IMR-90 (cell line): ENCODE measurements around the gene MAP4. TPM values are rescaled to one million over a fixed set of nuclear protein-coding genes. Genes with fewer than 3 reads are reported as not detected.

ENCODE experiments used
- ATAC-seq: fragments of 200-7000 bp; cut with Tn5 transposase; 2 replicates; pipeline ENCODE4 v1.9.1; 2020; ENCODE audit warnings: low read depth, mild to moderate bottlenecking, moderate library complexity
- BruUV-seq: library from RNA; stranded (reverse); fragments of 400-500 nt; replicated peaks from 2 replicates; lab custom pipeline; 2021; lab: Mats Ljungman, UMichigan
- CTCF ChIA-PET: fragments of 300-600 bp; formaldehyde crosslinking; extraction: SDS; loops from one replicate; lab custom pipeline; 2021; ENCODE audit warnings: antibody characterized with exemption; lab: Yijun Ruan, JAX
- POLR2A ChIA-PET: fragments of 300-600 bp; sonication (Branson Sonifier 250); formaldehyde crosslinking; loops from one replicate; lab custom pipeline; 2022; ENCODE audit warnings: antibody characterized with exemption; ENCODE audit not compliant: unreplicated experiment; lab: Charles Lee
- DNase-seq: peaks from one replicate; pipeline ENCODE4 v3.0.0; 2013
- H2AFZ ChIP-seq: replicated peaks from 2 replicates; pipeline ENCODE3; 2013; ENCODE audit warnings: low read length, mild to moderate bottlenecking; ENCODE audit not compliant: poor library complexity
- H2AK5ac ChIP-seq: 2 replicates; pipeline ENCODE4 v1.6.1; 2013; ENCODE audit warnings: low read depth, low read length, inconsistent platforms
- H2AK9ac ChIP-seq: replicated peaks from 2 replicates; pipeline ENCODE3; 2013; ENCODE audit warnings: mild to moderate bottlenecking, low read depth, low read length, moderate library complexity; ENCODE audit not compliant: poor library complexity
- H2BK120ac ChIP-seq: 2 replicates; pipeline ENCODE4 v1.6.1; 2013; ENCODE audit warnings: low read depth, low read length, inconsistent platforms
- H2BK15ac ChIP-seq: 3 replicates; pipeline ENCODE4 v1.6.1; 2013; ENCODE audit warnings: low read depth, low read length, inconsistent platforms
- H2BK20ac ChIP-seq: 2 replicates; pipeline ENCODE4 v1.6.1; 2013; ENCODE audit warnings: low read depth, mild to moderate bottlenecking, inconsistent platforms, low read length, moderate library complexity
- H2BK5ac ChIP-seq: 2 replicates; pipeline ENCODE4 v1.6.1; 2013; ENCODE audit warnings: mild to moderate bottlenecking, low read depth, low read length, inconsistent platforms; ENCODE audit not compliant: poor library complexity, severe bottlenecking
- H3K14ac ChIP-seq: replicated peaks from 2 replicates; pipeline ENCODE4 v1.6.1; 2013; ENCODE audit warnings: low read depth, low read length, inconsistent platforms
- H3K18ac ChIP-seq: 2 replicates; pipeline ENCODE4 v1.6.1; 2013; ENCODE audit warnings: low read depth, low read length, control low read depth
- H3K23ac ChIP-seq: 2 replicates; pipeline ENCODE4 v1.6.1; 2013; ENCODE audit warnings: low read depth, low read length, inconsistent platforms
- H3K27ac ChIP-seq: 2 replicates; pipeline ENCODE4 v1.5.1; 2013; ENCODE audit warnings: mild to moderate bottlenecking, control low read depth, low read length; ENCODE audit not compliant: insufficient read depth
- H3K27me3 ChIP-seq: 2 replicates; pipeline ENCODE4 v1.6.1; 2013; ENCODE audit warnings: low read length; ENCODE audit not compliant: control insufficient read depth, insufficient read depth
- H3K36me3 ChIP-seq: 2 replicates; pipeline ENCODE4 v1.6.1; 2013; ENCODE audit warnings: low read length, mixed read lengths; ENCODE audit not compliant: control insufficient read depth, insufficient read depth
- H3K4ac ChIP-seq: 2 replicates; pipeline ENCODE4 v1.6.1; 2013; ENCODE audit warnings: low read depth, low read length, inconsistent platforms
- H3K4me1 ChIP-seq: 2 replicates; pipeline ENCODE4 v1.6.1; 2013; ENCODE audit warnings: low read length, mixed read lengths; ENCODE audit not compliant: control insufficient read depth, insufficient read depth
- H3K4me2 ChIP-seq: 2 replicates; pipeline ENCODE4 v1.6.1; 2013; ENCODE audit warnings: low read depth, mild to moderate bottlenecking, control low read depth, low read length, moderate library complexity
- H3K4me3 ChIP-seq: 2 replicates; pipeline ENCODE4 v1.5.1; 2013; ENCODE audit warnings: low read depth, mild to moderate bottlenecking, control low read depth, low read length, moderate library complexity; ENCODE audit not compliant: insufficient read depth
- H3K56ac ChIP-seq: 2 replicates; pipeline ENCODE4 v1.6.1; 2013; ENCODE audit warnings: low read length, inconsistent platforms; ENCODE audit not compliant: insufficient read depth; ENCODE audit errors: extremely low read depth
- H3K79me1 ChIP-seq, 2 experiments: 2 replicates each; pipeline ENCODE4 v1.6.1; 2013; ENCODE audit warnings: low read length in 2 of 2, inconsistent platforms in 1 of 2, low read depth in 1 of 2
- H3K9ac ChIP-seq: 2 replicates; pipeline ENCODE4 v1.6.1; 2013; ENCODE audit warnings: low read depth, low read length, control low read depth
- H3K9me1 ChIP-seq: 2 replicates; pipeline ENCODE4 v1.6.1; 2013; ENCODE audit warnings: low read length, inconsistent platforms; ENCODE audit not compliant: insufficient read depth
- H3K9me3 ChIP-seq: 2 replicates; pipeline ENCODE4 v1.6.1; 2013; ENCODE audit warnings: low read length; ENCODE audit not compliant: control insufficient read depth, insufficient read depth
- H4K20me1 ChIP-seq: 2 replicates; pipeline ENCODE4 v1.6.1; 2013; ENCODE audit warnings: low read length, inconsistent platforms; ENCODE audit not compliant: insufficient read depth
- H4K5ac ChIP-seq: 2 replicates; pipeline ENCODE4 v1.6.1; 2013; ENCODE audit warnings: mild to moderate bottlenecking, low read depth, low read length, control low read depth
- H4K8ac ChIP-seq, 2 experiments: 2 replicates each; pipeline ENCODE4 v1.6.1; 2013; ENCODE audit warnings: low read depth in 2 of 2, low read length in 2 of 2, control low read depth in 1 of 2, inconsistent platforms in 1 of 2
- H4K91ac ChIP-seq: 2 replicates; pipeline ENCODE4 v1.6.1; 2013; ENCODE audit warnings: low read depth, low read length, inconsistent platforms; ENCODE audit not compliant: insufficient read depth
- BHLHE40 ChIP-seq: fragments of 150-350 bp; IDR thresholded peaks from 2 replicates; pipeline ENCODE4 v1.6.1; 2016; ENCODE audit warnings: mild to moderate bottlenecking, low read depth, low read length
- ELK1 ChIP-seq: fragments of 150-350 bp; IDR thresholded peaks from 2 replicates; pipeline ENCODE4 v1.6.1; 2016; ENCODE audit warnings: low read depth, mild to moderate bottlenecking, low read length, moderate library complexity, borderline replicate concordance
- NFE2L2 ChIP-seq: fragments of 150-350 bp; IDR thresholded peaks from 2 replicates; pipeline ENCODE4 v1.6.1; 2016; ENCODE audit warnings: low read depth, mild to moderate bottlenecking, low read length
- POLR2A ChIP-seq: IDR thresholded peaks from 2 replicates; pipeline ENCODE4 v1.6.1; 2012; ENCODE audit warnings: mild to moderate bottlenecking, low read depth, low read length
- WGBS, 2 experiments: methylation state at CpG; one replicate each; pipeline versions ENCODE4 v1.1.5 to v1.1.7; 2013; ENCODE audit warnings: missing lambda C conversion rate in 2 of 2; ENCODE audit not compliant: insufficient read length in 1 of 2; ENCODE audit errors: extremely low coverage in 2 of 2; 5-methylcytosine and 5-hydroxymethylcytosine counted together
- dilution Hi-C: fragments of 300-500 bp; cut with HindIII; formaldehyde crosslinking; loops from one replicate; pipeline ENCODE4 v1.14.3; 2018; ENCODE audit warnings: low sequenced_read_pairs; ENCODE audit not compliant: unreplicated experiment
- in situ Hi-C: fragments of 300-500 bp; cut with MboI; formaldehyde crosslinking; loops from 3 replicates; pipeline ENCODE4 v1.14.3; 2019; ENCODE audit warnings: low sequenced_read_pairs, inconsistent platforms, mixed read lengths
- intact Hi-C: fragments of 100-400 bp; cut with micrococcal nuclease; formaldehyde crosslinking; loops from 2 replicates; pipeline ENCODE4 v1.10.0; 2022
- polyA plus RNA-seq, 3 experiments: library from polyadenylated mRNA; depleted of rRNA; stranded (reverse); fragments of >200 nt; gene quantifications; 2 replicates each; pipeline ENCODE4 v1.2.3, GENCODE V29; 2012; ENCODE audit warnings: low replicate concordance in 1 of 3
- total RNA-seq: library from RNA; depleted of rRNA; stranded (reverse); fragments of >200 nt; gene quantifications from 2 replicates; pipeline ENCODE4 v1.2.3, GENCODE V29; 2012

Gene MAP4
- total and polyA plus RNA-seq, 2 of the 4 experiments (the other 2 are of a cell fraction) = 87.8 to 216 TPM

GRCh38 chr3:47849186-47849698, 167.0 kb downstream of the MAP4 start:
- H3K27me3 ChIP-seq = no peaks in the 10 kb centered on the region
- no peak overlapping the region for H3K56ac ChIP-seq
- DNase-seq (no peak), ATAC-seq (no peak)
- no peak overlapping the region for H3K4me2 ChIP-seq
- BruUV-seq = TSS peak; percentile 63
- peaks cover 92% of the 10 kb centered on the region for H3K36me3 ChIP-seq
- H2BK120ac ChIP-seq = no peak overlapping the region
- peaks cover 4% of the 10 kb centered on the region; the same call in 1 of the 2 replicates for H3K9me1 ChIP-seq
- no peak for TF ChIP-seq ELK1
- TF ChIP-seq BHLHE40 = no peak
- 0 out of 2 replicates have a peak, but pooled peaks have one; percentile 3 for TF ChIP-seq POLR2A
- no peak for TF ChIP-seq NFE2L2
- no peak overlapping the region for H3K4me3 ChIP-seq
- no peak overlapping the region for H2BK5ac ChIP-seq
- 84% methylated on average over 5 of the region's 14 CpGs; no CpG with 5 or more reads in 1 of the 2 experiments for WGBS, 2 experiments
- peaks cover 70% of the 10 kb centered on the region for H4K20me1 ChIP-seq
- dilution Hi-C loops = no loop called here
- H3K18ac ChIP-seq = no peak overlapping the region
- peaks cover 0 to 8% of the 10 kb centered on the region in 2 experiments; a peak in 3 of 4 replicates for H3K79me1 ChIP-seq
- H3K4ac ChIP-seq = no peak overlapping the region
- H4K8ac ChIP-seq = no peak overlapping the region
- no peak overlapping the region for H2BK20ac ChIP-seq
- no peak overlapping the region for H2BK15ac ChIP-seq
- no peak overlapping the region for H3K14ac ChIP-seq
- H3K23ac ChIP-seq = no peak overlapping the region
- H2AFZ ChIP-seq = no peak overlapping the region
- H3K9me3 ChIP-seq = no peaks in the 10 kb centered on the region
- H2AK5ac ChIP-seq = no peak overlapping the region
- peaks cover 2% of the 10 kb centered on the region; the same call in 1 of the 2 replicates for H3K4me1 ChIP-seq
- ChIA-PET CTCF (interaction anchor here (0.6 to 1.5 kb wide), 4 partner anchors 10 to 308 kb away, joined by 3 read pairs; no protein-coding TSS in a partner anchor), POLR2A (no interaction called here)
- no peak overlapping the region for H3K9ac ChIP-seq
- intact Hi-C loops = no loop called here
- H4K5ac ChIP-seq = no peak overlapping the region
- H2AK9ac ChIP-seq = no peak overlapping the region
- no peak overlapping the region for H4K91ac ChIP-seq
- in situ Hi-C loops = no loop called here
- no peak overlapping the region for H3K27ac ChIP-seq
